BJ (cell line): Measurements from ENCODE around the gene MYH11. TPM values are rescaled to one million over a fixed set of nuclear protein-coding genes. Genes with fewer than 3 reads are reported as not detected.

Source experiments
- CTCF ChIA-PET: fragments of 350-600 bp; formaldehyde crosslinking; extraction: SDS; loops from one replicate; lab custom pipeline; 2021; ENCODE audit warnings: antibody characterized with exemption, inconsistent platforms; lab: Yijun Ruan, JAX
- POLR2A ChIA-PET: fragments of 300-600 bp; sonication (Branson Sonifier 250); formaldehyde crosslinking; extraction: SDS; loops from one replicate; lab custom pipeline; 2021; ENCODE audit warnings: antibody characterized with exemption; lab: Charles Lee
- DNase-seq: peaks from one replicate; pipeline ENCODE4 v3.0.0-alpha.2; 2011; ENCODE audit warnings: low read depth
- H3K27me3 ChIP-seq: 2 replicates; pipeline ENCODE4 v1.6.0; 2011; ENCODE audit warnings: low read length; ENCODE audit not compliant: control insufficient read depth, insufficient read depth
- H3K36me3 ChIP-seq: 2 replicates; pipeline ENCODE4 v1.5.1; 2011; ENCODE audit warnings: low read length; ENCODE audit not compliant: control insufficient read depth, insufficient read depth
- H3K4me3 ChIP-seq: 2 replicates; pipeline ENCODE4 v1.5.1; 2011; ENCODE audit warnings: low read depth, mild to moderate bottlenecking, control low read depth, low read length
- CTCF ChIP-seq: IDR thresholded peaks from 2 replicates; pipeline ENCODE4 v1.5.1; 2011; ENCODE audit warnings: low read depth, mild to moderate bottlenecking, control low read depth, inconsistent platforms, low read length, moderate library complexity; ENCODE audit not compliant: insufficient read depth
- polyA minus RNA-seq: library from RNA; depleted of rRNA, polyadenylated mRNA; stranded (reverse); fragments of >200 nt; gene quantifications from 2 replicates; pipeline ENCODE4 v1.2.3, GENCODE V29; 2011; rRNA and poly(A)+ RNA removed
- polyA plus RNA-seq: library from polyadenylated mRNA; depleted of rRNA; stranded (reverse); fragments of >200 nt; gene quantifications from 2 replicates; pipeline ENCODE4 v1.2.3, GENCODE V29; 2011; rRNA removed

The MYH11 gene
- polyA plus RNA-seq (0.11 and 0.27 TPM in 2 replicates), polyA minus RNA-seq (0.28 and 0.51 TPM in 2 replicates)

- no peak for DNase-seq
- ChIA-PET CTCF (interaction anchor here (1.1 kb wide), 1 partner anchor 35 kb away, joined by 3 read pairs; no protein-coding TSS in a partner anchor), POLR2A (no interaction called here)
- no peak for TF ChIP-seq CTCF
- no peaks in the 10 kb centered on the region for H3K36me3 ChIP-seq
- H3K27me3 ChIP-seq, result peaks cover 26% of the 10 kb centered on the region
- peak within 1 kb of the TSS; percentile 47 for H3K4me3 ChIP-seq
These were observed at the start of gene MYH11 for GRCh38 chr16:15856901-15857698. MYH11 (minus strand) TSS chr16:15857028; CDS start chr16:15838252, 18,776 bp downstream.

GRCh38 chr16:15906439-15906838 lies 49.6 kb upstream of the MYH11 start:
- no peak for DNase-seq
- ChIA-PET POLR2A (no interaction called here), CTCF (no interaction called here)
- H3K4me3 ChIP-seq, result no peak overlapping the region
- TF ChIP-seq CTCF, result no peak
- no peaks in the 10 kb centered on the region for H3K36me3 ChIP-seq
- no peaks in the 10 kb centered on the region for H3K27me3 ChIP-seq

- H3K4me3 ChIP-seq, result no peak overlapping the region
- TF ChIP-seq CTCF, result no peak
- no peaks in the 10 kb centered on the region for H3K27me3 ChIP-seq
- DNase-seq, result no peak
- ChIA-PET CTCF (interaction anchor here (0.6 kb wide), 1 partner anchor 138 kb away, joined by 3 read pairs; no protein-coding TSS in a partner anchor), POLR2A (no interaction called here)
- no peaks in the 10 kb centered on the region for H3K36me3 ChIP-seq
These were observed 47.1 kb upstream of the MYH11 start for GRCh38 chr16:15903960-15904359.

GRCh38 chr16:15900901-15901500 lies 44.2 kb upstream of the MYH11 start:
- no peak overlapping the region for H3K4me3 ChIP-seq
- H3K27me3 ChIP-seq, result no peaks in the 10 kb centered on the region
- no peak for TF ChIP-seq CTCF
- ChIA-PET CTCF (interaction anchor here (1.2 to 1.7 kb wide), 2 partner anchors 26 kb away, joined by 3 to 4 read pairs; no protein-coding TSS in a partner anchor), POLR2A (interaction anchor here (0.5 kb wide), 1 partner anchor 29 kb away, joined by 3 read pairs; no protein-coding TSS in a partner anchor)
- DNase-seq, result no peak
- H3K36me3 ChIP-seq, result no peaks in the 10 kb centered on the region

GRCh38 chr16:15900357-15900756 lies 43.5 kb upstream of the MYH11 start:
- ChIA-PET POLR2A (interaction anchor here (0.5 kb wide), 1 partner anchor 29 kb away, joined by 3 read pairs; no protein-coding TSS in a partner anchor), CTCF (interaction anchor here (1.3 to 1.7 kb wide), 2 partner anchors 12 to 25 kb away, joined by 4 to 5 read pairs; partner anchors contain the start of gene CEP20)
- Histone ChIP-seq H3K4me3 (no peak overlapping the region), H3K36me3 (no peaks in the 10 kb centered on the region), H3K27me3 (no peaks in the 10 kb centered on the region)
- DNase-seq, result no peak
- no peak for TF ChIP-seq CTCF
